ENCODE measurements around the gene ZCCHC24. TPM values are rescaled to one million over a fixed set of nuclear protein-coding genes. Genes with fewer than 3 reads are reported as not detected.

Gene ZCCHC24
- total RNA-seq, 2 experiments from 2014 or later: 0.78 to 0.80 TPM

- Mint-ChIP-seq H3K27me3 (peaks cover 17% of the 10 kb centered on the region), H3K4me3 (peak overlapping the region; percentile 73), H3K36me3 (no peaks in the 10 kb centered on the region), H3K4me1 (peaks cover 20% of the 10 kb centered on the region), H3K9me3 (no peaks in the 10 kb centered on the region), H3K27ac (no peak overlapping the region)
- peak; percentile 67 for DNase-seq
These were observed 965 bp downstream of the ZCCHC24 start for GRCh38 chr10:79444199-79445119.

- Mint-ChIP-seq H3K9me3 (no peaks in the 10 kb centered on the region), H3K4me3 (peak overlapping the region; percentile 73), H3K36me3 (no peaks in the 10 kb centered on the region), H3K4me1 (peaks cover 20% of the 10 kb centered on the region), H3K27ac (no peak overlapping the region), H3K27me3 (peaks cover 17% of the 10 kb centered on the region)
- no peak for DNase-seq
These were observed 1.9 kb downstream of the ZCCHC24 start for GRCh38 chr10:79443338-79444198.

- Mint-ChIP-seq H3K9me3 (no peaks in the 10 kb centered on the region), H3K27me3 (peaks cover 17% of the 10 kb centered on the region), H3K4me1 (peaks cover 20% of the 10 kb centered on the region), H3K4me3 (no peak overlapping the region), H3K36me3 (no peaks in the 10 kb centered on the region), H3K27ac (no peak overlapping the region)
- no peak for DNase-seq
These were observed 3.0 kb downstream of the ZCCHC24 start for GRCh38 chr10:79442171-79443040.

- no peak for DNase-seq
- Mint-ChIP-seq H3K36me3 (no peaks in the 10 kb centered on the region), H3K4me1 (peaks cover 18% of the 10 kb centered on the region), H3K27me3 (peaks cover 10% of the 10 kb centered on the region), H3K9me3 (no peaks in the 10 kb centered on the region), H3K4me3 (no peak overlapping the region), H3K27ac (no peak overlapping the region)
These were observed 4.0 kb downstream of the ZCCHC24 start for GRCh38 chr10:79441433-79441832.

GRCh38 chr10:79440281-79440680 is 5.1 kb downstream of the ZCCHC24 start:
- Mint-ChIP-seq H3K9me3 (no peaks in the 10 kb centered on the region), H3K27ac (no peak overlapping the region), H3K4me1 (peaks cover 14% of the 10 kb centered on the region), H3K4me3 (no peak overlapping the region), H3K27me3 (peaks cover 10% of the 10 kb centered on the region), H3K36me3 (no peaks in the 10 kb centered on the region)
- no peak for DNase-seq

GRCh38 chr10:79438699-79439085 is 6.7 kb downstream of the ZCCHC24 start:
- Mint-ChIP-seq H3K4me1 (peaks cover 18% of the 10 kb centered on the region), H3K4me3 (no peak overlapping the region), H3K36me3 (no peaks in the 10 kb centered on the region), H3K27me3 (peaks cover 3% of the 10 kb centered on the region), H3K9me3 (no peaks in the 10 kb centered on the region), H3K27ac (no peak overlapping the region)
- no peak for DNase-seq

GRCh38 chr10:79438021-79438698 is 7.3 kb downstream of the ZCCHC24 start:
- no peaks in the 10 kb centered on the region for H3K9me3 Mint-ChIP-seq
- H3K27ac Mint-ChIP-seq: no peak overlapping the region
- no peak for DNase-seq
- H3K27me3 Mint-ChIP-seq: no peaks in the 10 kb centered on the region
- H3K36me3 Mint-ChIP-seq: no peaks in the 10 kb centered on the region
- H3K4me1 Mint-ChIP-seq: peaks cover 18% of the 10 kb centered on the region
- H3K4me3 Mint-ChIP-seq: no peak overlapping the region

- H3K27ac Mint-ChIP-seq: no peak overlapping the region
- no peak for DNase-seq
- H3K27me3 Mint-ChIP-seq: no peaks in the 10 kb centered on the region
- no peaks in the 10 kb centered on the region for H3K9me3 Mint-ChIP-seq
- H3K4me1 Mint-ChIP-seq: peaks cover 16% of the 10 kb centered on the region
- H3K36me3 Mint-ChIP-seq: no peaks in the 10 kb centered on the region
- no peak overlapping the region for H3K4me3 Mint-ChIP-seq
These were observed 8.2 kb downstream of the ZCCHC24 start for GRCh38 chr10:79437111-79437814.

GRCh38 chr10:79436850-79437103 is 8.6 kb downstream of the ZCCHC24 start:
- H3K36me3 Mint-ChIP-seq: no peaks in the 10 kb centered on the region
- peaks cover 16% of the 10 kb centered on the region for H3K4me1 Mint-ChIP-seq
- H3K4me3 Mint-ChIP-seq: no peak overlapping the region
- no peak for DNase-seq
- H3K9me3 Mint-ChIP-seq: no peaks in the 10 kb centered on the region
- H3K27me3 Mint-ChIP-seq: no peaks in the 10 kb centered on the region
- H3K27ac Mint-ChIP-seq: no peak overlapping the region

- Mint-ChIP-seq H3K27me3 (no peaks in the 10 kb centered on the region), H3K4me3 (no peak overlapping the region), H3K4me1 (peaks cover 16% of the 10 kb centered on the region), H3K27ac (no peak overlapping the region), H3K9me3 (no peaks in the 10 kb centered on the region), H3K36me3 (no peaks in the 10 kb centered on the region)
- DNase-seq: no peak
These were observed 9.2 kb downstream of the ZCCHC24 start for GRCh38 chr10:79436066-79436849.

GRCh38 chr10:79435271-79436065 is 10.0 kb downstream of the ZCCHC24 start:
- Mint-ChIP-seq H3K27me3 (no peaks in the 10 kb centered on the region), H3K27ac (no peak overlapping the region)
- no peak for DNase-seq

GRCh38 chr10:79434821-79435251 is 10.6 kb downstream of the ZCCHC24 start:
- DNase-seq: peak; percentile 18
- Mint-ChIP-seq H3K36me3 (no peaks in the 10 kb centered on the region), H3K27me3 (no peaks in the 10 kb centered on the region), H3K27ac (peak overlapping the region; percentile 87), H3K4me3 (peak overlapping the region; percentile 11), H3K9me3 (no peaks in the 10 kb centered on the region), H3K4me1 (peaks cover 16% of the 10 kb centered on the region)

More at GRCh38 chr10:79435271-79436065, 10.0 kb downstream of the ZCCHC24 start:
- H3K4me1 Mint-ChIP-seq: peaks cover 16% of the 10 kb centered on the region
- no peaks in the 10 kb centered on the region for H3K9me3 Mint-ChIP-seq
- no peaks in the 10 kb centered on the region for H3K36me3 Mint-ChIP-seq
- no peak overlapping the region for H3K4me3 Mint-ChIP-seq

All from activated naive CD8-positive, alpha-beta T cell treated with anti-CD3 and anti-CD28 coated beads for 36 hours (primary cell).